Activated T-cell treated with anti-CD3 and anti-CD28 coated beads for 4 hours (primary cell): ENCODE results near the gene MS4A13.
"Not testable (repeated sequence)": the region's sequence is repeated elsewhere in the genome, so short reads cannot be mapped to it uniquely, and the experiment has no call there.

Experiments used
- DNase-seq: peaks from one replicate; pipeline ENCODE4 v3.0.0-alpha.2; 2020

The MS4A13 gene

DNA sequence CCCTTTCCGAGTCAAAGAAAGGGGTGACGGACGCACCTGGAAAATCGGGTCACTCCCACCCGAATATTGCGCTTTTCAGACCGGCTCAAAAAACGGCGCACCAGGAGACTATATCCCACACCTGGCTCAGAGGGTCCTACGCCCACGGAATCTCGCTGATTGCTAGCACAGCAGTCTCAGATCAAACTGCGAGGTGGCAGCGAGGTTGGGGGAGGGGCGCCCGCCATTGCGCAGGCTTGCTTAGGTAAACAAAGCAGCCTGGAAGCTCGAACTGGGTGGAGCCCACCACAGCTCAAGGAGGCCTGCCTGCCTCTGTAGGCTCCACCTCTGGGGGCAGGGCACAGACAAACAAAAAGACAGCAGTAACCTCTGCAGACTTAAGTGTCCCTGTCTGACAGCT lies 17.2 kb downstream of the MS4A13 start:
- DNase-seq = not testable (repeated sequence)

DNA sequence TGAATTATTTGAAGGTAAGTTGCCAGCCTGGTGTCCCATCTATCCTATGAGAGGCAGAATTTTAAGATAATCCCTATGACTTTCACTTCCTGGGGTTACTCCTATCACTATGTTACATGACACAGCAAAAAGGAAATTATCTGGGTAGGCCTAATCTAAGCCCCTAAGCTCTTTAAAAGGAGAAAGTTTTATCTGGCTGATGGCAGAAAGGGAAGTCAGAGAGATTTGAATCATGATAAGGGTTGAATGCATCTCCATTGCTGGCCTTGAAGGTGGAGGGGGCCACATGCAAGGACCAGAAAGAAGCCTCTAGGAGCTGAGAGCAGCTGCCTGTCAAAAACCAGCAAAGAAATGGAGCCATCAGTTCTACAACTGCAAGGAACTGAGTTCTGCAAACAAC lies 23.4 kb downstream of the MS4A13 start:
- DNase-seq = not testable (repeated sequence)

DNA sequence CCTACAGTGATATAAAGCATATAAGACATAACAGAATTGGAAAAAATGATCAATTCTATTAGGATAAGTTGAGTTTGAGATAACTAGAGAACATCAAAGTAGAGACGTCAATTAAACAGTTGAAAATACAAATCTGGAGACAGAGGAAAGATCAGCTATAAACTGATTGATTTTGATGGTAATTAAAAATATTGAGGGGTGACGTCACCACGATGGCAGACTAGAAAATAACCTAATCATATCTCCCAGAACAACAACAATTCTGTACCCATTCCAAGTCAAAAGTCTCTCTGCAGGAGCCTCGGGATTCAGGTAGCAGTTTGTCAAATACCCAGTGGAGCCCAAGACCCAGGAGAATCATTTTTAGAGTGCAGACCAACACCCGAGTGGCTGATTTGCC lies 28.9 kb downstream of the MS4A13 start:
- DNase-seq = no peak

DNA sequence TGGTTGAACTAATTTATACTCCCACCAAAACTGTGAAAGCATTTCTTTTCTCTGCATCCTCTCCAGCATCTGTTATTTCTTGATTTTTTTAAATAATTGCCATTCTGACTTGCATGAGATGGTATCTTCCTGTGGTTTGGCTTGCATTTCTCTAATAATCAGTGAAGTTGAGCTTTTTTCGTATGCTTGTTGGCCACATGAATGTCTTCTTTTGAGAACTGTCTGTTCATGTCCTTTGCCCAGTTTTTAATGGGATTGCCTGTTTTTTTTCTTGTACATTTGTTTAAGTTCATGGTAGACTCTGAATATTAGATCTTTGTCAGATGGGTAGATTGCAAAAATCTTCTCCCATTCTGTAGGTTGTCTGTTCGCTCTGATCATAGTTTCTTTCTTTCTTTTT lies 46.1 kb downstream of the MS4A13 start:
- DNase-seq = no peak

DNA sequence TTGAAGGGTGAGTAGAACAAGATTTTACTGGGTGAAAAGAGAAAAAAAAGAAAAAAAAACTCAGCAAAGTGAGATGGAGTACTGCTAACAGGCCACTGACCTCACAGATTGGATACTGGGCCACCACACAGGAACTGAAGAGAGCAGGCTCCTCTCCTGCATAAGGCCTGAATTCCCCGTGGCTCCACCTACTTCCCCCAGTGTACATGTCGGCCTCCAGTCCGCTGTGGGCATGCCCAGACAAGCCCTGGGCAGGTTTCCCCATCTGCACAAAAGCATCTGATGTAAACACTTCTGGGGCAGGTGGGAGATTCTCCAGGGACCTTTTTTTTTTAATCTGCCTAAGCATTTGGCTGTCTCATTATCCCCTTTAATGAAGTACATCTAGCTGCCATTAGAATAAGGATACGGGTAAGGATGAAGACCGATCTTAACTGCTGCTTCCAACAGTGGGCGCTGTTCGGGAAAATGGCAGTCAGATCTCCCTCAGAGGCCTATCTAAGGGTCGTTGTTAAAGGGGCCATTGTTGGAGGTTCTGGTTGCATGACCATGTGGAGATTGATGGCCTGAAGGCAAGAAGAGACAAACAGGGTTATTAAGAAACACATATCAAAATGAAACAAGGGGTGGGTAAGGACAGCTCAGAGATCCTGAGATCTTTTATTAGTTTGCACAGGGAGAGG lies 48.5 kb downstream of the MS4A13 start:
- DNase-seq = no peak

DNA sequence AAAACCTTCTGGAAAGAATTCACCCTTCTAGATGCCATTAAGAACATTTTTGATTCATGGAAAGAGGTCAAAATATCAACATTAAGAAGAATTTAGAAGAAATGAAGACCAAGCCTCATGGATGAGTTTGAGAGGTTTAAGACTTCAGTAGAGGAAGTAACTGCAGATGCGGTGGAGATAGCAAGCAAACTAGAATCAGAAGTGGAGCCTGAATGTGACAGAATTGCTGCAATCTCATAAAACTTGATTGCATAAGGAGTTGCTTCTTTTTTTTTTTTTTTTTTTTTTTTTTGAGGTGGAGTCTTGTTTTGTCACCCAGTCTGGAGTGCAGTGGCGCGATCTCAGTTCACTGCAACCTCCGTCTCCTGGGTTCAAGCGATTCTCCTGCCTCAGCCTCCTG lies 51.6 kb downstream of the MS4A13 start:
- DNase-seq = no peak

DNA sequence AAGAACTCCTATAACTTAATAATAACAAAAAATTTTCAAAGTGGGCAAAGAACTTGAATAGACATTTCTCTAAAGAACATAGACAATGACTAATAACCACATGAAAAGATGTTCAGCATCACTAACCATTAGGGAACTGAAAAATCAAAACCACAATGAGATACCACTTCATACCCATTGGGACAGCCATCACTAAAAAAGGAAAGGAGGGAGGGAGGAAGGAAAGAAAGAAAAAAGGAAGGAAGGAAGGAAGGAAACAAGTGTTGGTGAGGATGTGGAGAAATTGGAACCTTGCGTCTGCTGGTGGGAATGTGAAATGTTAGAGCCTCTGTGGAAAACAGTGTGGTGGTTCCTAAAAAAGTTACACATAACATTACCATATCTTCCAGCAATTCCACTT lies 55.8 kb downstream of the MS4A13 start:
- no peak for DNase-seq

DNA sequence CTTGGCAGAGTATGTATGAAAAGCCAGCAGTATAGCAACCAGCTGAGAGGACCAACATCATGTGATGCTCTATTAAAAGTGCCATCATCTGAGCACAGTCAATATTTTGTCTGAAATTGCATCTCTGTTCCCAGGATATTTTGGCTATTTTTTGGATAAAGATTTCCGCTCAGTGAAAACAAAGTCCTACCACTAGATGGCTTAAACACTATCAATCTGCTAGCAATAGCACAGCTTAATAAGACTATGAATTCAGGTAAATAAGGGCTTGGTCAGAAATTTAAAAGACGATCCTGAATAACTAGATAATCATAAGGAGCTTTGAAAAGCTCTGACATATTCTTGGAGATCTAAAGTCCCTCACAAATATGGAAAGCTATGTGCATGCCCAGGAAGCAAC lies 74.4 kb downstream of the MS4A13 start:
- DNase-seq = no peak
